ENCODE measurements around the gene NEB.

The NEB gene

GRCh38 chr2:151556121-151556520, 178.2 kb downstream of the NEB start:
- Histone ChIP-seq H3K4me3 (ENCODE audit: low read length, poor library complexity, severe bottlenecking) (no peak overlapping the region), H3F3A (ENCODE audit: low read depth) (no peaks in the 10 kb centered on the region), H4K20me1 (ENCODE audit: insufficient read depth, low read length, poor library complexity, severe bottlenecking) (no peaks in the 10 kb centered on the region), H3K27me3 (ENCODE audit: insufficient read depth, low read length, poor library complexity, severe bottlenecking) (no peaks in the 10 kb centered on the region), H3K79me2 (ENCODE audit: insufficient read depth, low read length) (no peaks in the 10 kb centered on the region), H3K4me1 (ENCODE audit: insufficient read depth, low read length, poor library complexity, severe bottlenecking) (no peaks in the 10 kb centered on the region), H3K36me3 (ENCODE audit: insufficient read depth, low read length) (no peaks in the 10 kb centered on the region), H3K4me2 (ENCODE audit: low read depth, low read length, poor library complexity, severe bottlenecking) (no peak overlapping the region), H3K9me3 (ENCODE audit: insufficient read depth, low read depth, low read length) (no peaks in the 10 kb centered on the region), H3K9me2 (replicated peaks; ENCODE audit: low read depth, low read length) (no peaks in the 10 kb centered on the region), H3K9ac (ENCODE audit: low read depth, low read length, poor library complexity, severe bottlenecking) (no peak overlapping the region), H2AFZ (ENCODE audit: low read length) (no peak overlapping the region)
- TF ChIP-seq EZH2phosphoT487 (IDR thresholded peaks at IDR 0.05; ENCODE audit: borderline replicate concordance), result no peak
- no peak for TF ChIP-seq CTCF (conservative IDR thresholded peaks at IDR 0.05; ENCODE audit: low read length)

GRCh38 chr2:151552287-151552686, 182.0 kb downstream of the NEB start:
- no peak overlapping the region for H3K4me3 ChIP-seq (ENCODE audit: low read length, poor library complexity, severe bottlenecking)
- no peaks in the 10 kb centered on the region for H3K36me3 ChIP-seq (ENCODE audit: insufficient read depth, low read length)
- TF ChIP-seq CTCF (conservative IDR thresholded peaks at IDR 0.05; ENCODE audit: low read length) (no peak), EZH2phosphoT487 (IDR thresholded peaks at IDR 0.05; ENCODE audit: borderline replicate concordance) (no peak)
- H3K27me3 ChIP-seq (ENCODE audit: insufficient read depth, low read length, poor library complexity, severe bottlenecking), result no peaks in the 10 kb centered on the region
- H2AFZ ChIP-seq (ENCODE audit: low read length), result no peak overlapping the region
- no peak overlapping the region for H3K4me2 ChIP-seq (ENCODE audit: low read depth, low read length, poor library complexity, severe bottlenecking)
- H3K9me2 ChIP-seq (replicated peaks; ENCODE audit: low read depth, low read length), result no peaks in the 10 kb centered on the region
- H3F3A ChIP-seq (ENCODE audit: low read depth), result no peaks in the 10 kb centered on the region
- H3K79me2 ChIP-seq (ENCODE audit: insufficient read depth, low read length), result no peaks in the 10 kb centered on the region
- no peak overlapping the region for H3K9ac ChIP-seq (ENCODE audit: low read depth, low read length, poor library complexity, severe bottlenecking)
- no peaks in the 10 kb centered on the region for H3K9me3 ChIP-seq (ENCODE audit: insufficient read depth, low read depth, low read length)
- no peaks in the 10 kb centered on the region for H4K20me1 ChIP-seq (ENCODE audit: insufficient read depth, low read length, poor library complexity, severe bottlenecking)
- no peaks in the 10 kb centered on the region for H3K4me1 ChIP-seq (ENCODE audit: insufficient read depth, low read length, poor library complexity, severe bottlenecking)

GRCh38 chr2:151551556-151551955, 182.7 kb downstream of the NEB start:
- H2AFZ ChIP-seq (ENCODE audit: low read length), result no peak overlapping the region
- H3K9me2 ChIP-seq (replicated peaks; ENCODE audit: low read depth, low read length), result no peaks in the 10 kb centered on the region
- no peak overlapping the region for H3K9ac ChIP-seq (ENCODE audit: low read depth, low read length, poor library complexity, severe bottlenecking)
- no peaks in the 10 kb centered on the region for H3F3A ChIP-seq (ENCODE audit: low read depth)
- H3K27me3 ChIP-seq (ENCODE audit: insufficient read depth, low read length, poor library complexity, severe bottlenecking), result no peaks in the 10 kb centered on the region
- no peaks in the 10 kb centered on the region for H3K79me2 ChIP-seq (ENCODE audit: insufficient read depth, low read length)
- TF ChIP-seq CTCF (conservative IDR thresholded peaks at IDR 0.05; ENCODE audit: low read length), result no peak
- TF ChIP-seq EZH2phosphoT487 (IDR thresholded peaks at IDR 0.05; ENCODE audit: borderline replicate concordance), result no peak
- H3K4me3 ChIP-seq (ENCODE audit: low read length, poor library complexity, severe bottlenecking), result no peak overlapping the region
- no peak overlapping the region for H3K4me2 ChIP-seq (ENCODE audit: low read depth, low read length, poor library complexity, severe bottlenecking)
- no peaks in the 10 kb centered on the region for H3K4me1 ChIP-seq (ENCODE audit: insufficient read depth, low read length, poor library complexity, severe bottlenecking)
- no peaks in the 10 kb centered on the region for H3K9me3 ChIP-seq (ENCODE audit: insufficient read depth, low read depth, low read length)
- no peaks in the 10 kb centered on the region for H4K20me1 ChIP-seq (ENCODE audit: insufficient read depth, low read length, poor library complexity, severe bottlenecking)
- H3K36me3 ChIP-seq (ENCODE audit: insufficient read depth, low read length), result no peaks in the 10 kb centered on the region

All from Loucy (cell line).